NCI-H2196 treated with DMSO at 0.1 percent for 48 hours (cell line): ENCODE results near the gene CST1.
"Not testable (repeated sequence)": the region's sequence is repeated elsewhere in the genome, so short reads cannot be mapped to it uniquely, and the experiment has no call there.

Experiments used
- DNase-seq: peaks from one replicate; lab custom pipeline; 2025; ENCODE audit not compliant: unreplicated experiment; lab: John Stamatoyannopoulos, UW

Gene CST1

GRCh38 chr20:23750786-23751185, at the start of gene CST1:
Gene CST1 (minus strand): TSS chr20:23750935. CDS start chr20:23750866, 69 bp downstream.
- DNase-seq, result not testable (repeated sequence)

- DNase-seq, result not testable (repeated sequence)
Measured at GRCh38 chr20:23799216-23799847, 48.6 kb upstream of the CST1 start.

GRCh38 chr20:23795526-23795925, 44.8 kb upstream of the CST1 start:
- DNase-seq, result no peak

GRCh38 chr20:23794841-23795240, 44.1 kb upstream of the CST1 start:
- no peak for DNase-seq

GRCh38 chr20:23794065-23794464, 43.3 kb upstream of the CST1 start:
- no peak for DNase-seq

- DNase-seq, result no peak
Measured at GRCh38 chr20:23783447-23783846, 32.7 kb upstream of the CST1 start.

- DNase-seq, result no peak
Measured at GRCh38 chr20:23782366-23782983, 31.7 kb upstream of the CST1 start.

GRCh38 chr20:23778676-23779075, 27.9 kb upstream of the CST1 start:
- not testable (repeated sequence) for DNase-seq

- not testable (repeated sequence) for DNase-seq
Measured at GRCh38 chr20:23777380-23777779, 26.6 kb upstream of the CST1 start.

- DNase-seq, result no peak
Measured at GRCh38 chr20:23776067-23776771, 25.5 kb upstream of the CST1 start.

GRCh38 chr20:23774081-23774480, 23.3 kb upstream of the CST1 start:
- no peak for DNase-seq

GRCh38 chr20:23773579-23773978, 22.8 kb upstream of the CST1 start:
- no peak for DNase-seq

- DNase-seq, result no peak
Measured at GRCh38 chr20:23773127-23773526, 22.4 kb upstream of the CST1 start.

- DNase-seq, result no peak
Measured at GRCh38 chr20:23772074-23772473, 21.3 kb upstream of the CST1 start.

- DNase-seq, result no peak
Measured at GRCh38 chr20:23770384-23770783, 19.6 kb upstream of the CST1 start.

GRCh38 chr20:23768520-23768919, 17.8 kb upstream of the CST1 start:
- DNase-seq, result not testable (repeated sequence)

GRCh38 chr20:23766531-23766930, 15.8 kb upstream of the CST1 start:
- DNase-seq, result no peak

GRCh38 chr20:23765578-23765977, 14.8 kb upstream of the CST1 start:
- DNase-seq, result no peak

GRCh38 chr20:23764630-23765029, 13.9 kb upstream of the CST1 start:
- not testable (repeated sequence) for DNase-seq

- no peak for DNase-seq
Measured at GRCh38 chr20:23763345-23763744, 12.6 kb upstream of the CST1 start.

GRCh38 chr20:23759306-23759940, 8.7 kb upstream of the CST1 start:
- no peak for DNase-seq

- not testable (repeated sequence) for DNase-seq
Measured at GRCh38 chr20:23756792-23757191, 6.1 kb upstream of the CST1 start.
